Stimulated activated CD4-positive, alpha-beta T cell treated with anti-CD3 and anti-CD28 coated beads, TNF-alpha, amount 100 ng/mL, for 1 hour (primary cell): ENCODE data around the gene CHST13.
"Not testable (repeated sequence)": the region's sequence is repeated elsewhere in the genome, so short reads cannot be mapped to it uniquely, and the experiment has no call there.

ENCODE experiments used
- DNase-seq, 3 donors: peaks; one replicate each; pipeline ENCODE4 v3.0.0-alpha.2; 2020; ENCODE audit warnings: low read depth in 3 of 3, low spot score in 1 of 3

Gene CHST13

DNA sequence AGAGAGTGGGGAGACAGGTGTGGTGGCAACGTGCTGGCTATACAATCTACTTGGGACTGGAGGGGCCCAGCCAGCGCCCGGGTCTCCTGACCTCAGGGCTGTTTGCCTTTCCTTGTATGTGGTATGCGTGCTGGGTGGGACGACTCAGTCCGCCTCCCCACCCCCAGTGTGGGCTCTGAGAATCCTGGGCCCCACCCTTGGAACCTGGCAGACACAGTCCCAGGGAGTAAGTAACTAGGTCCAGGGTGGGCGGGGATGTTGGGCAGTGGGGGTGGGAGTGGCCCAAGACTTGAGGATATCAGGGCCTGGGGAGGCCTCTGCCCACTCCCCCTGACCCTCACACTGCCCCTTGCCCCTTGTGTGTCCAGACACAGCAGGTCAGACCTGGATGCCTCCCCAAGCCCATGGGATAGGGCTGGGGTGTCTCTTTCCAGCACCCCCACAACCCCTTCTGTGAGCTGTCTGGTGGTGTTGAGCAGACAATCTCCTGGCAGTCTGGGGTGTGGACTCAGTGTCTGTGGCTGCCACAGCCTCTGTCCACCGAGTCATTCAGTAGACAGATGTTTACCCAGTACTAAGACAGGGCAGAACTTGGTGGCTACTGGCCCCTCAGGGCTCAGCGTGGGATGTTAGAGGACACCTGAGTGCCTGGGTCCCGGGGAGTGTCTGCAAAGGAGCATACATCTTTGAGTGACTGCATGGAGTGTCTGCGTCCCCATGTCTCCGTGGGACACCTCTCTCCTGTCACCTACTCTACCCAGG lies 1.3 kb downstream of the CHST13 start:
- DNase-seq: no peak

DNA sequence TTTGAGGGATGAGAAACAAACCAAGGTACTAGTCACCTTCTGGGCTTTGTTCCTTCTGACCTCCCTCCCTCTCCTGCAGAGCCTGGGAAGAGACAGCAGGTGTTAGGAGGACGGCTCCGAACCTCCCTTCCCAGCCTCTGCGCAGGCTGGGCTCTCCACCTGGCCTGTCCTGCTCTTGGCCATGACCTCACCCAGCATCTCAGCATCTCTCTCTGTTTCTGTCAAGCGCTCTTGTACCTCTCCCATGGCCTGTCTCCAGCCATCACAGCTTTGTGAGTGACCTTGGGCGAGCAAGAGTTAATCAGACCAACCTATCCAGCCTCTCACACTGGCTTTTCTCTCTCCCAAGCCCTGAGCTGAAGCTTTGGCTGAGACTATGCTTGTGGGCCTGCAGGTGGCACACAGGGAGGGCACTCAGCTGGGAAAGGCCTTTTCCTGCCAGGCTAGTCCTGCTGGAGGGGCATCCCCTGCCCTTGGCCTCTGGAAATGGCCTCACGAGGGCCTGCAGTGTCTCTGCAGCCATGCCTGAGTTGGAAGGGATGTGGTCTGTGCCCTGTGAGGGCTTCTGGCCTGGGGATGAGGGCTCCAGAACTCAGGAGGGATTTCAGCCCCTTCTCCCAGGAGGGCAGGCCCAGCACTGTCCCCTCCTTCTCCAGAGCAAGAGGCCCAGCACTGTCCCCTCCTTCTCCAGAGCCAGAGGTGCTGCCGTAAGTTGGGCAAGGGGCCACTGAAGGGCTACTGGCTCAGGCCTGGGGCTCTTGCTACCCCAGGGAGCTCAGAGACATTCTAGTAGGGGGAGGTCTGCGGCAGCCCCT lies 2.1 kb downstream of the CHST13 start:
- DNase-seq: no peak

DNA sequence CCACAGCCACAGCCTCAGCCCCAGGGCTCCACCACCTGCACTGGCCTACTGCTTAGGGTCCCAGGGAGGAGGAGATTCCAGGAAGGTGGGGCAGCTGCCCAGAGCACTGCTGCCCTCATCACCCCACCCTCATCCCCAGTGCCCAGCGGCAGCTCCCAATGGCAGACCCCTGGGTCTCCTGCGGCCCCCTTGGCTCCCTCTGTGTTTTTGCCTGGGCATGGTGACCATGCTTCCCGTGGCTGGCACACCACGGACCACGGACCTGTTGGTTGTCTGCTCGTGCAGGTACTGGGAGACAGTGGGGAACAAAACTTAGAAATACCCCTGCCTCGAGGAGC lies 2.7 kb downstream of the CHST13 start:
- no peak for DNase-seq

DNA sequence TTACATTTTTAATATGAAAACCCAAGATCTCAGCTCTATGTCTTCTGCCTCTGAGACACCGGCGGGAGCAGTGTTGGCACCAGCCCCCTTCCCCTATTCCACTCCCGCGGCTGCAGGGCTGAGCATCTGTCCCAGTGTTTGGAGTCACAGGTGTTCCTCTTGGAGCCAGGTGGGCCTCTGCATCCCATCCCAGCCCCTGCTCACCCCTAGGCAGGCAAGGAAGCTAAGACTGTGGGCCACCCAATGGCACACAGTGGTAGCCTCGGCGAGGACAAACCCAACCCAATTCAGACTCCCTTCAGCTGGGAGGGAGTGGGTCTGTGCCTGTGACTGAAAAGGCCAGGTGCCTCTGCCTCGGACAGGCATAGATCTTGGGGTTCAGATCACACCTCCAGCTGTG lies 3.1 kb downstream of the CHST13 start:
- no peak for DNase-seq

DNA sequence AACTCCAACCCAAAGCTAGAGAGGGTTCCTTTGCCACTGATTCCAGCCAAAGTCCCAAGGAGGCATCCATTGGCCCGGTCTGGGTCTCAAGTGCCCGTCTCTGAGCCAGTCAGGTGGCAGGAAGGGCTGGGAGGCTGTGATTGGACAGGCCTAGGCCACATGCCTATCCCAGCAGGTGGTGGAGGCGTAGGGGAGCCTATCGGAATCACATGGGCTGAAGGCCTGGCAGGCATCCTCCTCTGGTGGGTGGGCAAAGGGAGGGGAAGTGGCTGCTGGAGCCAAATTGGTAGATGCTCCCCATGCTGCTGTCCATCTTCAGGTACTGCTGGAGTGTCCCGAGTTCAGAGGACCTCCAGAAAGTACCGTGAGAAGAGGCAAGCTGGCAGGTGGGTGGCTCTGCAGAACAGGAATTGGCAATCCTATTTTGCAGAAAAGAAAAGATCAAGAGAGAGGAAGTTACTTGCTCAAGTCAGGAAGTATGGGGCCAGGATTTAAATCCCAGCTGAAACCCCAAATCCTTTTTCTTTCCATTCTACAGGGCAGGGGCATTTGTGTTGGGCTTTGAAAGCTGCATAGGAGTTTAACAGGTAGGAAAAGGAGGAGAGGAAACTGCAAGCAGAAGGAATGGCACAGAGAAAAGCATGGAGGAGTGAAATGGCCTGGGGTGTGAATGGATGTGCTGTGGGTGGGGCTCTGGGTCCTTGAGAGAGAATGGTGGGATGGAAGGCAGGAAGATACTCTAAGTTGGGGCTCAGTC lies 3.7 kb downstream of the CHST13 start:
- DNase-seq: no peak

DNA sequence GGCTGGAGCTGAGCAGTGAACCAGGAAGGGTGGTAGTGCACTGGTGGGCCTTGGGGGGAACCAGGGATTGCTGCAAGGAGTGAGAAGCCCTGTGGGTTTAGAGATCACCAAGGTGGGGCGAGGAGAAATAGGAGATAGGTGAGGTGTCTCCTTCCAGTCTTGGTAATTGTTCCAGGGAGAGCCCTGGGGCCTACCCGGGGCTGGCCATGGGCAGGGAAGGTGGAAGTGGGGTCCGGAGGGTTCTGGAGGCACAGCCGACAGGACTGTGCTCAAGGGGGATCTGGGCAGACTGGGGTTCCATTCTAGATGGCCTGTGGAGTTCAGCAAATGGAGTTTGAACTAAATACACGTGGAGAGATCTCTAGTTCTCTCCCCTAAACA lies 4.5 kb downstream of the CHST13 start:
- DNase-seq: no peak

DNA sequence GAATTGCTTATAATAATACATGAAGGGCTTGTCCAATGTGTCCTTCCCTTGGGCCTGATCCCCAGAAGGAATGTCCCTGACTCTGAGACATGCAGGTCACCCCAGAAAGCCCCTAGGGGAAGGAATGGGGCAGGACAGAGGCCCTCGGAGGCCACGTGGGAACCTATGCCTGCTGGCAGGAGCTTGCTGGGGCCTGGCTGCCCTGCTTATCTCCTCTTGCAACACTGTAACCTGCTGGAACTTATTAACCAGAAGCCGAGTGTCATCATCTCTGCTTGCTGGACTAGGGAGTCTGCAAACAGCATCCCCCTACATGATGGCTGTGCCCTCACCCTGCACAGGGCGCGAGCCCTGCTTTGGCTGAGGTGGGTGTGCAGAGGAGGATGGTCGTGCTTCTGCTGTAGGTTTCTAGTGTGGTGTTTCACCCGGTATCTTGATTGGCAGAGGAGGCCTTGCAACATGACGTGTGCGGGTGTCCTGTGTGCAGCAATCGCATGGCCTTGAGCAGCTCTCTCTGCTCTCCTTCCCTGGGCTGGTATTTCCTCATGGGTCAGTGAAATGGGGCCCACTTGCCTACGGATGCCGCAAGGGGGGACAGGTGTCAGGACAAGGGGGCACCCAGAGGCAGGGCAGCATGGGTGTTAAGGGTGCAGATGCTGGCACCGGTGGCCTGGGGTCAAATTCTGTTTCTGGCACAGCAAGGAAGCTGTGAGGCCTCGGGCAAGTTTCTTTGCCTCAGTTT lies 5.0 kb downstream of the CHST13 start:
- DNase-seq: no peak

DNA sequence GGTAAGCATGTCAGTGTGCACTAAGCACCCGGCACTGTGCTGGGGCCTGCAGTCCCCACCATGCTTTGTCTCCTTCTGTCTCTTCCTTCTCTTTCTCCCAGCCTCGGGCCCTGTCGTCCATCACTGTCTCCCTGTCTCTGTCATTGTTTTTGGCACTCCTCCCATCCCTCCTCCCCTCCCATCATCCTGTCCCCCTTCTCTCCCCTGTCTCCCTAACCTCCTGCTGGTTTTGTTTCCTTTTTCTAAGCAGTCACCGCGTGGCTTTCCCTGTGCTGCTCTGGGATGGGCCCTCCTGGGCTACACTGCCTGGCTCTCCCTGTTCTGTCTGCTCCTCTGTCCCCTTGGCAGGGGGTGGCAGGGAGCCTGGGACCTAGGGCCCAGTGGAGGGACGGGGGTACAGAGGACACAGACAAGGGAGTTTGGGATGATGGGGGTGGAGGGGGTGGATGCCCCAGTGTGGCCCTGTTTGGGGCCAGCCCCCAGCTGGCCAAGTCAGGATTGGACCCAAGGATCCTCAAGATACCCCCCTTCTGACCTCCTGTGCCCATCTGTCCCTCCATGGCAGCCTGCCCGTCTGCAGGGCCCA lies 5.7 kb downstream of the CHST13 start:
- DNase-seq: no peak

DNA sequence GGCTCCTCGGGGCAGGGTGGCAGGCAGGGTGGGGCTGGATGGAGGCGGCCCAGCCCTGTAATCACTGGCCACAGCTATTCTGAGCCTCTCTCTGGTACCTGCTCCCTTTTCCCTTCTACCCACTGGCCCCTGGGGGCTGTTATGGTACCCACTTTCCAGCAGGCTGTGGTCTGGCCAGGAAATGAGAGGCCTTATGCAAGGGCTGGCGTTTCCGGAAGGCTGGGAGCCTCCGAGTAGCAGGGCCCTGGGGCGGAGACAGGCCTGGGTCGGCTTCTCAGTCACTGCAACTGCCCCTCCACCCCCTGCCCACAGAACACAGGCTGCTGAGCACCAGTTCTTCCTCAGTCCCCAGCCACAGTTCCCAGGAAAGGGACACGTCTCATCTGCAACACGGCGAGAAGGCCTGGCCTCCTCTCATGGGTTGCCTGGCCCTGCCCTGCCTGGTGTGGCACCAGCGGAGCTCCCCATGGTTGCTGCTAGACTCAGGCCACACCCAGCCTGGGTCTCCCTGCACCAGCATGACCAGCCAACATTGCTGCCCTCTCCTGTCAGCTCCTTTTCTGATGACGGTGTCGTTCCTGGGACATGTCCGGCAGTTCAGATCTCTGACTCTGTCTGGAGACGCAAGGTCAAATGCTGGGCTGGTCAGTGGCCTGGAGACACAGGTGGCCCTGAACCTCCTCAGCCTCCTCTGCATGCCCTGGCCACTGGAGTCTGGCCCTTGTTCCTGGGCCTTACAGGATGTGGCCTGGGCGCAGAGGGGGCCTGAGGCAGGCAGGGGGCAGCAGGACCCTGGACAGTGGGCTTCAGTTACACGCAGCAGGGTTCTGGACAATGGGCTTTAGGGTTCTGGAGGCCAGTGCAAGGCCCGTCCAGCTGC lies 6.5 kb downstream of the CHST13 start:
- no peak for DNase-seq

DNA sequence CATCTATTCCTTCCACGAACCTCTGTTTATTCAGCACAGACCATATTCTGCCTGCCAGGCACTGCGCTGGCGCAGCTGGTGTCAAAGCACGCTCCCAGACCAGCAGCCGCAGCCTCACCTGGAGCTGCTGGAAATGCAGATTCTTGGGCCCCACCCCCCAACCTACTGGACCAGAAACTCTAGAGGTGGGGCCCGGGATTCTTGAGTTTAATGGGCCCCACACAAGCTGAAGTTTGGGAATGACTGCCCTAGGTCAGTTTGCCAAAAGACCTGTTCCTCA lies 7.0 kb downstream of the CHST13 start:
- DNase-seq: no peak

DNA sequence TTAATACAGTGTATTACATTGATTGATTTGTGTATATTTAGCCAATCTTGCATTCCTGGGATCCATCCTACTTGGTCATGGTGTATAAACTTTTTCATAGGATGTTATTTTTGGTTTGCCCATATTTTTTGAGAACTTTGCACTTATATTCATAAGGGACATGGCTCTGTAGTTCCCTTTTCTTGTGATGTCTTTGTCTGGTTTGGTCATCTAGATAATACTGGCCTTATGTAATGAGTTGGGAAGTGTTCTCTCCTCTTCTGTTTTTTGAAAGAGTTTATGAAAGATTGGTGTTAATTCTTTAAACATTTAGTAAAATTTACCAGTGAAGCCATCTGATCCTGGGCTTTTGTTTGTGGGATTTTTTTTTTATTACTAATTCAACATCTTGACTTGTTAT lies 9.6 kb downstream of the CHST13 start:
- no peak for DNase-seq

DNA sequence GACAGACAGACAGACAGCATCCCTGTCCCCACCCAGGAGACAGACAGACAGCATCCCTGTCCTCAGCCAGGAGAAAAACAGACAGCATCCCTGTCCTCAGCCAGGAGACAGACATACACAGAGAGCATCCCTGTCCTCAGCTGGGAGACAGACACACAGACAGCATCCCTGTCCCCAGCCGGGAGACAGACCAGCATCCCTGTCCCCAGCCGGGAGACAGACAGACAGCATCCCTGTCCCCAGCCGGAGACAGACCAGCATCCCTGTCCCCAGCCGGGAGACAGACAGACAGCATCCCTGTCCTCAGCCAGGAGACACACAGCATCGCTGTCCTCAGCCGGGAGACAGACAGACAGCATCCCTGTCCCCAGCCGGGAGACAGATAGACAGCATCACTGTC lies 10.8 kb downstream of the CHST13 start:
- DNase-seq: not testable (repeated sequence)

DNA sequence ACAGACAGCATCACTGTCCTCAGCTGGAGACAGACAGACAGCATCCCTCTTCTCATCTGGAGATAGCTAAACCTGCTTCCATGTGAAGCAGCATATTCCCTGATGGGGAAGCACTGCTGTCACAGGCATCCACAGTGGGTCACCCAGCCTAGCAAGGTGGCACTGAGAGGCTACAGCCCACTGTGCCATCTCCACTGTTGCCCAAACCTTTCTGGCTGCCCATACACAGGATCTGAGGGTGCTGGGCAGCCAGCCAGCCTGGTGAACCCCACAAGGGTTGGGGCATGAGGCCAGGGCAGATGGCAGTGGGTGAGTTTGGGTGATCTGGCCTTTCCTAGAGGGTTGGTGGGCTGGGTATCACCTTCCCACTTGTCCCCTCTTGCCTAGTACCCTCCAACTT lies 11.7 kb downstream of the CHST13 start:
- no peak for DNase-seq

DNA sequence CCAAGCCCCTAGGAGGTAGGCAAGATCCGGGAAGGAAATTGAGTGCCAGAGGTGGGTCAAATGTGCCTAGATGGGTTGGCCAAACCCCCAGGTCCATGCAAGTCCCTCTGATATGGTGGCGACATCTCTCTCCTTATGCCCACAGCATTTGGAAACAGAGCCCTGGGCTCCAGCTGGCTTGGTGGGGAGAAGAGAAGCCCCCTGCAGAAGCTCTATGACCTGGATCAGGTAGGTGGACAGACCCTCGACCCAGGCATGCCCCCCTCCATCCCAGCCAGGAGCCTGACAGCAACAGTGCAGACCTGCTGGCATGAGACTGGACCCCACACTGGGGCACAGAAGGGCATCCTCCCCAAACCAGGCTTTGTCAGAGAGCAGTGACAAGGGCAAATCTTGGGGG lies 12.2 kb downstream of the CHST13 start:
- DNase-seq: no peak

DNA sequence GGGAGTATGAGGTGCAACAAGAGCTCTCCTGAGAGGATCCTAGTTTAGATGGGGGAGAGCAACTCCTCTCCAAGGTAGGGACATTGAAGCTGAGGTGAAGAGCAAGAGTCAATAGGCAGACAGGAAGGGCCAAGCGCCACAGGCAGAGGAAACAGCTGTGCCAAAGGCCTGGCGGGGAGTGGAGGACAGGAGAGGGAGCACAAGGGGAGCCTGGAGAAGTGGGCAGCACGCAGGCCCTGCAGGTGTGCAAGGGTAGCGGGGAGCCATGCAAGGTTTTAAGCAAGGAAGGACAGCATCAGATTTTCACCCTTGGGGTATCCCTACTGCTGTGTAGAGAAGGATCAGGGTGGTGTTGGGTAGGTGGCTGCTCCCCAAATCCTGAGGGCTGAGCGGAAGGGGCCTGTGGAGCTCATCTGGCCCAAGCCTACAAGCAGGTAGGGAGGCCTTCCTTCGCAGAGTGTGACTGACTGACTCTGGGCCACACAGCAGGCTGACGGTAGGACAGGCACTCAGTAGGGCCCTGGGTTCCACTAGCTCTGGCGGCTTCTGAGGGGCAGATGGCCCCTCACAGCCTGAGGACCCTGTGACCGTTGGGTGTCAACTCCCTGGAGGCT lies 13.3 kb downstream of the CHST13 start:
- no peak for DNase-seq

DNA sequence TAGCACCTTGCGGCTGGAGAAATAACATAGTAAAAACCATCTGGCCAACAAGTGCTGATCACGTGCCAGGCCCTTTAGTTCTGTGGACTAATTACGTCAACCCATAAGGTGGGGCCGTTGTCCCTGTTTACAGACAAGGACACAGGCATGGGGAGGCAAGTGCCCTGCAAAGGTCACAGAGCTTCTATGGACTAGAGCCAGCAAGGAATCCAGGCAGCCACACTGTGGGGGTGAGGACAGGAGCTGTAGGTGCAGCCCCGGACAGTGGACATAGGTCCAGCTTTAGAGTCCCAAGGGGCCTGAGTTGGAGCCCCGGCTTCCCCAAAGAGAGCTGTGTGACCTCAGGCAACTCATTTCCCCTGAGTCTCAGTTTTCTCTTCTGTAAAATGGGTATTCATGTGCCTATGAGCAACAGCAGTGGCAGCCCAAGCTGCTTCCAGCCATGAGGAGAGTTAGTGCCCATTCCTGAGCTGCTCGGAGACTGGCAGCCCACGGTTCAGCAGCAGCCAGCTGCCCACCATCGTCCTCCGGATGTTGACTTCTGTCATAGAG lies 13.9 kb downstream of the CHST13 start:
- DNase-seq: no peak

DNA sequence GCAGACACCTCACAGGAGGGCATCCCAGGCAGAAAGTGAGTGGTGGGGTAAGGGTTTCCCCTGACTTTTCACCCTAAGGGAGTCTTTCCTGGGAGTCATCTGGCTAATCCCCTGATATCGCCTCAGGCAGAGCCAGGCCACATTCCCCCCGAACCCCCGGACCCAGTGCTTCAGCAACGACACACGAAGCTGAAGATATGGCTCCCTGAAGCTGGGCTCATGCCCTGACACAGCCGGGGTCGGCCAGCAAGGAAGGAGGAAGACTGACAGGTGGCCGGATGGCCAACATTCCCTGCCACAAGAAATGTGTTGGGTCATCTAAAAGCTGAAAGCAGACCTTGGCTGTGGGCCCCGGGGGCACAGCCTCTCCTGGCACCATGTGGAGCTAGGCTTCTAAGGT lies 14.4 kb downstream of the CHST13 start:
- DNase-seq: no peak

DNA sequence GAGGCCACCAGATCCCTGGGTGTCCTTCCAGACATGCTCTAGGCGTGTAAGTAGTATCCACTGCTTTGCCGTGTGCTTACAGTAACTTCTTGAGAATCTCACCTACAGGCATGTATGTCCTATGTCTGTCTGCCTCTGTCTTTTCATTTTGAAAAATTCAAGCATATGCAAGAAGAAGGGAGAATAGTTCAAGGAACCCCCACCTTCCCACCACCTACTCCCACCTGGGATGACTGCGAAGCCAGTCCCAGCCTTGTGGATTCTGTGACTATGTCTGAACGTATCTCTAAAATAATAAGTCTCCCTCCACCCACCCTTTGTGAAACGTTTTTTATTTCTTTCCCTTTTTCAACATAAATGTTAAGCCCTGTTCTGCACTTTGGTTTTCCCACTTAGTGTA lies 15.0 kb downstream of the CHST13 start:
- DNase-seq: no peak

DNA sequence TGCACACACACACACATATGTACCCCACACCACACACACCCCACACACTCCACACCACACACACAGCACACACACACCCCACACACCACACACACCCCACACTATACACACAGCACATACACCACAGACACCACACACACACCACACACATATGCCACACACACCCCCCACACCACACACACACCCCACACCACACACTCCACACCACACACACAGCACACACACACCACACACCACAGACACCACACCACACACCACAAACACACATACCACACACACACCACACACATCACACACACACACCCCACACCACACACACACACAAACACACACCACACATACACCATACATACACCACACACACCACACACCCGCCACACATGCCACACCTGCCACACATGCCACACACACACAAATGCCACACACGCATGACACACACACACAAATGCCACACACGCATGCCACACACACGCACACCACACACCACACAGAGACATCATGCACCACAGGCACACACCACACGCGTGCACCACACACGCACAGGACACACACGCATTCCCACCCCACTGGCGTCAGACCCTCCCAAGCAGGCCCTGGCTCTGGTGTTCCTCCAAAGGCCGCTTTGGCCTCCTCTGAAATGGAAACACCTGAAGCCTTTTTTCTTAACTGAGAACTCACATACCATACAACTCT lies 15.7 kb downstream of the CHST13 start:
- DNase-seq: no peak
